SK-N-SH treated with all-trans-retinoic acid at 6 μM for 48 hours (cell line): ENCODE measurements around the gene PHKG1.

ENCODE experiments used
- ARNTL ChIP-seq: fragments of 450-650 bp; formaldehyde crosslinking; IDR thresholded peaks from 2 replicates; pipeline ENCODE4 v1.5.0; 2020; ENCODE audit warnings: low read depth, mild to moderate bottlenecking, moderate library complexity, borderline replicate concordance
- BACH2 ChIP-seq: fragments of 250-450 bp; sonication (Bioruptor Pico); IDR thresholded peaks from 2 replicates; pipeline ENCODE4 v1.9.0; 2021; ENCODE audit warnings: mild to moderate bottlenecking, borderline replicate concordance
- CSRNP3 ChIP-seq: fragments of 250-450 bp; sonication (Bioruptor Pico); IDR thresholded peaks from 2 replicates; pipeline ENCODE4 v1.5.1; 2021; ENCODE audit warnings: mild to moderate bottlenecking, moderate library complexity
- ISL1 ChIP-seq: fragments of 250-450 bp; sonication (Bioruptor Pico); IDR thresholded peaks from 2 replicates; pipeline ENCODE4 v2.1.2; 2022; ENCODE audit warnings: mild to moderate bottlenecking, moderate library complexity
- PATZ1 ChIP-seq: fragments of 250-450 bp; sonication (Bioruptor Pico); IDR thresholded peaks from 2 replicates; pipeline ENCODE4 v1.8.0; 2020; ENCODE audit warnings: mild to moderate bottlenecking, moderate library complexity, borderline replicate concordance
- PPARA ChIP-seq: fragments of 250-450 bp; sonication (Bioruptor Pico); IDR thresholded peaks from 2 replicates; pipeline ENCODE4 v1.5.0; 2020; ENCODE audit warnings: mild to moderate bottlenecking, borderline replicate concordance
- RARB ChIP-seq: fragments of 250-450 bp; sonication (Bioruptor Pico); IDR thresholded peaks from 2 replicates; pipeline ENCODE4 v1.8.0; 2021; ENCODE audit warnings: mild to moderate bottlenecking, moderate library complexity
- SNAI2 ChIP-seq: fragments of 250-450 bp; sonication (Bioruptor Pico); IDR thresholded peaks from 2 replicates; pipeline ENCODE4 v1.5.0; 2020; ENCODE audit warnings: mild to moderate bottlenecking, moderate library complexity
- TCF4 ChIP-seq: fragments of 250-450 bp; sonication (Bioruptor Pico); IDR thresholded peaks from 2 replicates; pipeline ENCODE4 v1.8.0; 2021; ENCODE audit warnings: mild to moderate bottlenecking, moderate library complexity, borderline replicate concordance
- TSHZ2 ChIP-seq: fragments of 250-450 bp; sonication (Bioruptor Pico); IDR thresholded peaks from 2 replicates; pipeline ENCODE4 v1.5.0; 2020; ENCODE audit warnings: mild to moderate bottlenecking, moderate library complexity
- ZFP30 ChIP-seq: fragments of 450-650 bp; formaldehyde crosslinking; IDR thresholded peaks from 2 replicates; pipeline ENCODE4 v1.5.0; 2022; ENCODE audit warnings: mild to moderate bottlenecking, moderate library complexity
- ZNF70 ChIP-seq: fragments of 450-650 bp; formaldehyde crosslinking; IDR thresholded peaks from 2 replicates; pipeline ENCODE4 v1.5.0; 2020; ENCODE audit warnings: mild to moderate bottlenecking, moderate library complexity

- TF ChIP-seq TCF4 (CRISPR knock-in tag) = no peak
- no peak for TF ChIP-seq CSRNP3 (CRISPR knock-in tag)
- TF ChIP-seq SNAI2 (CRISPR knock-in tag) = no peak
- no peak for TF ChIP-seq BACH2
- TF ChIP-seq ZFP30 (CRISPR knock-in tag) = no peak
- TF ChIP-seq ZNF70 (CRISPR knock-in tag) = no peak
- no peak for TF ChIP-seq ARNTL (CRISPR knock-in tag)
- no peak for TF ChIP-seq PPARA
- peak; percentile 39 for TF ChIP-seq ISL1 (CRISPR knock-in tag)
- TF ChIP-seq RARB (CRISPR knock-in tag) = no peak
- no peak for TF ChIP-seq TSHZ2 (CRISPR knock-in tag)
- no peak for TF ChIP-seq PATZ1
Measured at GRCh38 chr7:56062382-56062781, 30.4 kb downstream of the PHKG1 start.
